Panc1 (cell line): ENCODE results near the gene FCSK. TPM values are rescaled to one million over a fixed set of nuclear protein-coding genes. Genes with fewer than 3 reads are reported as not detected.
A peak's percentile ranks its signal among the peaks of the same experiment; 100 is the strongest.

Experiments used
- ATAC-seq: fragments of 200-7000 bp; cut with Tn5 transposase; 2 replicates; pipeline ENCODE4 v1.9.1; 2020; ENCODE audit warnings: mild to moderate bottlenecking, moderate library complexity
- BruUV-seq: library from RNA; stranded (reverse); fragments of 400-500 nt; replicated peaks from 2 replicates; lab custom pipeline; 2021; lab: Mats Ljungman, UMichigan
- CTCF ChIA-PET: fragments of 300-600 bp; sonication (Branson Sonifier 250); formaldehyde crosslinking; loops from one replicate; lab custom pipeline; 2022; ENCODE audit warnings: antibody characterized with exemption; lab: Charles Lee
- POLR2A ChIA-PET: fragments of 300-600 bp; sonication (Branson Sonifier 250); formaldehyde crosslinking; loops from one replicate; lab custom pipeline; 2022; ENCODE audit warnings: antibody characterized with exemption; lab: Charles Lee
- DNase-seq: peaks from one replicate; pipeline ENCODE4 v3.0.0-alpha.2; 2010; ENCODE audit warnings: low read depth, low spot score
- H3K27ac ChIP-seq: 2 replicates; pipeline ENCODE4 v1.5.1; 2011; ENCODE audit warnings: mild to moderate bottlenecking, low read length, inconsistent platforms
- H3K27me3 ChIP-seq: fragments of 200-500 bp; sonication (Bioruptor generic); 2 replicates; pipeline ENCODE4 v1.6.0; 2014; ENCODE audit warnings: low read length, inconsistent platforms; ENCODE audit not compliant: control insufficient read depth, insufficient read depth
- H3K36me3 ChIP-seq: fragments of 200-500 bp; sonication (Bioruptor generic); 2 replicates; pipeline ENCODE4 v1.5.1; 2014; ENCODE audit warnings: inconsistent platforms, mild to moderate bottlenecking, low read length, moderate library complexity; ENCODE audit not compliant: control insufficient read depth, insufficient read depth
- H3K4me1 ChIP-seq: 2 replicates; pipeline ENCODE4 v1.5.1; 2011; ENCODE audit warnings: inconsistent platforms, mild to moderate bottlenecking, low read length, moderate library complexity; ENCODE audit not compliant: control insufficient read depth, insufficient read depth
- H3K4me3 ChIP-seq, 2 experiments: 2 replicates each; pipeline ENCODE4 v1.5.1; 2011 to 2012; ENCODE audit warnings: low read depth in 2 of 2, low read length in 2 of 2, mild to moderate bottlenecking in 2 of 2, inconsistent platforms in 1 of 2, moderate library complexity in 1 of 2
- H3K9me3 ChIP-seq: fragments of 200-500 bp; sonication (Bioruptor generic); 2 replicates; pipeline ENCODE4 v1.5.1; 2014; ENCODE audit warnings: low read depth, mild to moderate bottlenecking, inconsistent platforms, low read length, moderate library complexity; ENCODE audit not compliant: control insufficient read depth, insufficient read depth
- CTCF ChIP-seq: fragments of 450-650 bp; IDR thresholded peaks from 2 replicates; pipeline ENCODE4 v1.5.1; 2017; ENCODE audit warnings: mild to moderate bottlenecking
- POLR2AphosphoS5 ChIP-seq: IDR thresholded peaks from 2 replicates; pipeline ENCODE4 v1.6.1; 2012; ENCODE audit warnings: mild to moderate bottlenecking, low read depth, low read length, moderate library complexity
- REST ChIP-seq, 2 experiments: IDR thresholded peaks; 2 replicates each; pipeline ENCODE4 v1.6.1; 2011 to 2012; ENCODE audit warnings: low read depth in 2 of 2, control low read depth in 1 of 2, low read length in 1 of 2, mild to moderate bottlenecking in 1 of 2, moderate library complexity in 1 of 2; ENCODE audit not compliant: insufficient read depth in 1 of 2
- SIN3A ChIP-seq: IDR thresholded peaks from 2 replicates; pipeline ENCODE4 v1.6.1; 2012; ENCODE audit warnings: low read depth, mild to moderate bottlenecking, low read length, moderate library complexity, borderline replicate concordance; ENCODE audit not compliant: insufficient read depth
- TCF7L2 ChIP-seq: IDR thresholded peaks from 2 replicates; pipeline ENCODE4 v1.6.1; 2011; ENCODE audit warnings: mild to moderate bottlenecking, low read depth, low read length, inconsistent platforms
- in situ Hi-C: cut with HindIII; loops from 2 replicates; pipeline ENCODE4 v1.10.0; 2016; ENCODE audit warnings: low sequenced_read_pairs, low pct_unique_long_range_greater_than_20kb
- intact Hi-C: fragments of 100-400 bp; cut with micrococcal nuclease; formaldehyde crosslinking; loops from one replicate; pipeline ENCODE4 v1.10.0; 2022; ENCODE audit not compliant: unreplicated experiment
- total RNA-seq: library from RNA; stranded (reverse); gene quantifications from one replicate; pipeline ENCODE4 v1.2.1, GENCODE V29; 2021; ENCODE audit not compliant: unreplicated experiment

Gene FCSK
- total RNA-seq, 1 experiment from 2014 or later, result 16.9 TPM

- ChIA-PET CTCF (no interaction called here), POLR2A (no interaction called here)
- BruUV-seq, result no TSS peak
Measured at GRCh38 chr16:70526403-70526802, 72.0 kb downstream of the FCSK start.

GRCh38 chr16:70527315-70527996 lies 73.1 kb downstream of the FCSK start:
- CTCF ChIA-PET, result no interaction called here
- Histone ChIP-seq H3K4me3 (peak overlapping the region; percentile 11 to 29; a peak in 3 of 4 replicates), H3K9me3 (no peaks in the 10 kb centered on the region), H3K4me1 (peaks cover 12% of the 10 kb centered on the region), H3K27ac (no peak overlapping the region), H3K27me3 (no peaks in the 10 kb centered on the region), H3K36me3 (peaks cover 26% of the 10 kb centered on the region)
- POLR2A ChIA-PET, result no interaction called here
- intact Hi-C loops (no loop called here), in situ Hi-C loops (no loop called here)
- BruUV-seq, result TSS peak; percentile 12
- ATAC-seq (no peak), DNase-seq (no peak)
- no peak for TF ChIP-seq CTCF
- TF ChIP-seq POLR2AphosphoS5, result no peak
- TF ChIP-seq REST (IDR thresholded peaks at IDR 0.05; ENCODE audit: insufficient read depth in 1 of 2, low read depth in 2 of 2, low read length in 1 of 2), result no peak
- no peak for TF ChIP-seq TCF7L2
- no peak for TF ChIP-seq SIN3A

More at GRCh38 chr16:70526403-70526802, 72.0 kb downstream of the FCSK start:
- TF ChIP-seq CTCF (no peak), POLR2AphosphoS5 (no peak), TCF7L2 (no peak), SIN3A (no peak), REST (IDR thresholded peaks at IDR 0.05; ENCODE audit: insufficient read depth in 1 of 2, low read depth in 2 of 2, low read length in 1 of 2) (no peak)
- Histone ChIP-seq H3K27me3 (no peaks in the 10 kb centered on the region), H3K4me1 (peaks cover 15% of the 10 kb centered on the region), H3K4me3 (peak overlapping the region; percentile 29 to 30), H3K27ac (no peak overlapping the region), H3K9me3 (no peaks in the 10 kb centered on the region), H3K36me3 (peaks cover 20% of the 10 kb centered on the region)
- no peak for ATAC-seq
- in situ Hi-C loops, result no loop called here
- intact Hi-C loops, result no loop called here
- DNase-seq, result no peak
